T-helper 22 cell (primary cell): ENCODE results near the gene SYPL1.

Experiments used
- DNase-seq: peaks from one replicate; pipeline ENCODE4 v3.0.0-alpha.2; 2020; ENCODE audit warnings: low read depth

The SYPL1 gene

GRCh38 chr7:106121189-106121810, 9.2 kb upstream of the SYPL1 start:
- DNase-seq = no peak

GRCh38 chr7:106120500-106120899, 8.4 kb upstream of the SYPL1 start:
- no peak for DNase-seq

GRCh38 chr7:106119719-106120118, 7.6 kb upstream of the SYPL1 start:
- no peak for DNase-seq

GRCh38 chr7:106117786-106118544, 5.9 kb upstream of the SYPL1 start:
- no peak for DNase-seq

- DNase-seq = no peak
Measured at GRCh38 chr7:106116161-106116704, 4.1 kb upstream of the SYPL1 start.

- DNase-seq = no peak
Measured at GRCh38 chr7:106114716-106115383, 2.7 kb upstream of the SYPL1 start.

- DNase-seq = no peak
Measured at GRCh38 chr7:106112972-106113421, 885 bp upstream of the SYPL1 start.

- peak; percentile 45 for DNase-seq
Measured at GRCh38 chr7:106111655-106112117, 426 bp downstream of the SYPL1 start.

GRCh38 chr7:106110885-106111654, 1.0 kb downstream of the SYPL1 start:
- DNase-seq = no peak

- DNase-seq = no peak
Measured at GRCh38 chr7:106110238-106110560, 1.9 kb downstream of the SYPL1 start.

GRCh38 chr7:106109521-106110237, 2.4 kb downstream of the SYPL1 start:
- no peak for DNase-seq

- no peak for DNase-seq
Measured at GRCh38 chr7:106108991-106109390, 3.1 kb downstream of the SYPL1 start.

- DNase-seq = no peak
Measured at GRCh38 chr7:106104721-106105260, 7.3 kb downstream of the SYPL1 start.

GRCh38 chr7:106102387-106102966, 9.6 kb downstream of the SYPL1 start:
- no peak for DNase-seq

- DNase-seq = no peak
Measured at GRCh38 chr7:106101726-106102125, 10.4 kb downstream of the SYPL1 start.

GRCh38 chr7:106100863-106101629, 11.1 kb downstream of the SYPL1 start:
- DNase-seq = no peak

GRCh38 chr7:106099539-106099938, 12.6 kb downstream of the SYPL1 start:
- no peak for DNase-seq

- no peak for DNase-seq
Measured at GRCh38 chr7:106098889-106099288, 13.2 kb downstream of the SYPL1 start.

- DNase-seq = no peak
Measured at GRCh38 chr7:106095634-106096033, 16.5 kb downstream of the SYPL1 start.

GRCh38 chr7:106094780-106095179, 17.3 kb downstream of the SYPL1 start:
- DNase-seq = no peak
